ENCODE results near the gene GIPC2. TPM values are rescaled to one million over a fixed set of nuclear protein-coding genes. Genes with fewer than 3 reads are reported as not detected.

GIPC2 gene
- total and polyA plus RNA-seq, 2 donors (not counting 3 experiments of a cell fraction or from before 2014, with no cell fraction given), result 2.8 to 9.6 TPM

DNA sequence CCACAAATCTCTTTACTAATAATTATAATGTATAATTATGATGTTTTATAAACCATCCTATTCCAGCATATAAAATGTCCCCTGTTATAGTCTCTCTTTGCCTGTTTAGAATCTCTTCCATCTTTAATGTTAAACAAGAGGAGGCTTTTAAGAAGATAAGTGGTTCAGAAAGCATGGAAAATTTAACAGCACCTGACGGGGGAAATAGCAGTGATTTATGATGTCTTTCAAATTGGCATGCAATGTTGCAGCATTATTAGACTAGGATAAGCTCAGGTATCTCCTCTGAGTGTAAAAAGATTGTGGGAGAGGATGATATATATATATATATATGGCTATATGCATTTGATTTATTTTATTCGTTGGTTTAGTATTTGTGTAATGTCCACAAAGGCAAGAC lies 24.4 kb downstream of the GIPC2 start:
- intact Hi-C loops (cut with micrococcal nuclease), result no loop called here
- Histone ChIP-seq H3K27me3 (ENCODE audit: control insufficient read depth in 2 of 2, insufficient read depth in 2 of 2, low read length in 2 of 2) (no peaks in the 10 kb centered on the region), H3K4me1 (ENCODE audit: control insufficient read depth, extremely low read depth, insufficient read depth, low read length) (peaks cover 48% of the 10 kb centered on the region), H3K4me2 (ENCODE audit: insufficient read depth, low read length) (peak overlapping the region; percentile 72), H3K9me1 (replicated peaks; ENCODE audit: control insufficient read depth, extremely low read depth, insufficient read depth, low read length) (no peaks in the 10 kb centered on the region), H3K27ac (ENCODE audit: insufficient read depth, low read depth, low read length) (peak overlapping the region; percentile 48), H3K9me3 (replicated peaks; ENCODE audit: control insufficient read depth, insufficient read depth, low read length) (no peaks in the 10 kb centered on the region), H3K36me3 (ENCODE audit: control insufficient read depth in 2 of 2, extremely low read depth in 1 of 2, insufficient read depth in 2 of 2, low read length in 2 of 2) (no peaks in the 10 kb centered on the region), H3K79me2 (ENCODE audit: control insufficient read depth, insufficient read depth, low read length) (no peaks in the 10 kb centered on the region), H4K20me1 (replicated peaks; ENCODE audit: control insufficient read depth, extremely low read depth, insufficient read depth, low read length) (no peaks in the 10 kb centered on the region), H3K4me3 (replicated peaks in 1 of 3; ENCODE audit: insufficient read depth in 1 of 3, low read depth in 1 of 3, low read length in 3 of 3) (no peak overlapping the region), H2AFZ (ENCODE audit: low read depth, low read length) (no peak overlapping the region), H3K9ac (replicated peaks; ENCODE audit: extremely low read depth, insufficient read depth, low read length) (no peak overlapping the region)
- FAIRE-seq (no peak), DNase-seq (ENCODE audit: low read depth, low spot score) (no peak)
- no peak for TF ChIP-seq POLR2AphosphoS5 (IDR thresholded peaks at IDR 0.05; ENCODE audit: insufficient read depth, low read depth, low read length)
- no peak for TF ChIP-seq JUN (IDR thresholded peaks at IDR 0.05; ENCODE audit: borderline replicate concordance, insufficient read depth, insufficient read length, low read depth)
- no peak for TF ChIP-seq MYC (IDR thresholded peaks at IDR 0.05; ENCODE audit: low read depth, low read length)
- no peak for TF ChIP-seq CTCF (IDR thresholded peaks at IDR 0.05; ENCODE audit: extremely low read depth in 1 of 2, insufficient read depth in 1 of 2, low read depth in 1 of 2, low read length in 2 of 2)
- TF ChIP-seq, protein P1, sequence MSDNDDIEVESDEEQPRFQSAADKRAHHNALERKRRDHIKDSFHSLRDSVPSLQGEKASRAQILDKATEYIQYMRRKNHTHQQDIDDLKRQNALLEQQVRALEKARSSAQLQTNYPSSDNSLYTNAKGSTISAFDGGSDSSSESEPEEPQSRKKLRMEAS (IDR thresholded peaks at IDR 0.05; ENCODE audit: insufficient read depth, insufficient read length), result no peak
- no peak for TF ChIP-seq GATA2 (IDR thresholded peaks at IDR 0.05; ENCODE audit: insufficient read depth, insufficient read length, low read depth, low read length)
- no peak for TF ChIP-seq EZH2 (IDR thresholded peaks at IDR 0.05; ENCODE audit: borderline replicate concordance, low read depth, low read length, severe bottlenecking)
- no peak for TF ChIP-seq POLR2A (IDR thresholded peaks at IDR 0.05; ENCODE audit: low read depth, low read length)
- TF ChIP-seq FOS (IDR thresholded peaks at IDR 0.05; ENCODE audit: borderline replicate concordance, insufficient read depth, low read length), result no peak
- dilution Hi-C loops (cut with MboI; ENCODE audit: extremely low pct_ligation_motif_present, low sequenced_read_pairs), result no loop called here
- POLR2A ChIA-PET, result interaction anchor here (1.1 to 6.2 kb wide), 2 partner anchors 22 to 66 kb away, joined by 3 to 30 read pairs; partner anchors contain the start of gene DNAJB4
- no TSS peak for BruUV-seq (replicated peaks)
- CTCF ChIA-PET, result interaction anchor here (0.7 to 1.5 kb wide), 9 partner anchors 9 to 44 kb away, joined by 3 to 7 read pairs (median 4); no protein-coding TSS in a partner anchor
